GM12878 (cell line): ENCODE data around the gene NIPAL3. TPM values are rescaled to one million over a fixed set of nuclear protein-coding genes. Genes with fewer than 3 reads are reported as not detected.

Source experiments
- ATAC-seq: fragments of 200-7000 bp; cut with Tn5 transposase; 3 replicates; pipeline ENCODE4 v1.9.1; 2020; ENCODE audit warnings: mild to moderate bottlenecking, moderate library complexity
- BruUV-seq: library from RNA; stranded (reverse); fragments of 400-500 nt; replicated peaks from 2 replicates; lab custom pipeline; 2021; lab: Mats Ljungman, UMichigan
- CTCF ChIA-PET: fragments of 300-600 bp; sonication (Branson Sonifier 250); formaldehyde crosslinking; extraction: SDS; loops from one replicate; lab custom pipeline; 2021; ENCODE audit warnings: inconsistent platforms; lab: Yijun Ruan, JAX
- POLR2A ChIA-PET: fragments of 350-600 bp; formaldehyde crosslinking; extraction: SDS; loops from one replicate; lab custom pipeline; 2021; ENCODE audit warnings: inconsistent platforms; lab: Charles Lee
- RAD21 ChIA-PET: fragments of 300-600 bp; sonication (Branson Sonifier 250); formaldehyde crosslinking; loops from one replicate; lab custom pipeline; 2023; ENCODE audit warnings: antibody characterized with exemption; ENCODE audit not compliant: unreplicated experiment; lab: Charles Lee
- SMC1A ChIA-PET: fragments of 300-600 bp; sonication (Branson Sonifier 250); formaldehyde crosslinking; loops from one replicate; lab custom pipeline; 2023; ENCODE audit not compliant: unreplicated experiment, uncharacterized antibody; lab: Charles Lee
- DNase-seq: peaks from one replicate; pipeline ENCODE4 v3.0.0-alpha.2; 2011; ENCODE audit warnings: low read depth, low spot score
- FAIRE-seq: peaks from 3 replicates; lab custom pipeline; 2011; peaks lifted over from hg19 to GRCh38; lab: Jason Lieb, UNC
- H2AFZ ChIP-seq: 2 replicates; pipeline ENCODE4 v1.6.0; 2011; ENCODE audit warnings: low read depth, low read length, control low read depth; ENCODE audit not compliant: control insufficient read depth
- H3K27ac ChIP-seq: 2 replicates; pipeline ENCODE4 v1.5.1; 2011; ENCODE audit warnings: control low read depth; ENCODE audit not compliant: control insufficient read depth, insufficient read depth
- H3K27me3 ChIP-seq, 2 experiments: replicated peaks in 1 of 2; 2 replicates each; pipeline versions ENCODE4 v1.6.0 to v1.6.1; 2011; ENCODE audit warnings: low read length in 1 of 2; ENCODE audit not compliant: control insufficient read depth in 2 of 2, insufficient read depth in 2 of 2
- H3K36me3 ChIP-seq, 2 experiments: 2 replicates each; pipeline ENCODE4 v1.5.1; 2011; ENCODE audit warnings: low read length in 1 of 2; ENCODE audit not compliant: control insufficient read depth in 2 of 2, insufficient read depth in 2 of 2
- H3K4me1 ChIP-seq: 2 replicates; pipeline ENCODE4 v1.6.1; 2011; ENCODE audit warnings: mild to moderate bottlenecking, low read length, moderate library complexity, mixed read lengths; ENCODE audit not compliant: control insufficient read depth, insufficient read depth
- H3K4me2 ChIP-seq: 2 replicates; pipeline ENCODE4 v1.6.0; 2011; ENCODE audit warnings: control low read depth; ENCODE audit not compliant: control insufficient read depth, insufficient read depth
- H3K4me3 ChIP-seq: fragments of 200-600 bp; sonication (generic); 2 replicates; pipeline ENCODE4 v1.5.1; 2016
- H3K79me2 ChIP-seq: 2 replicates; pipeline ENCODE4 v1.6.0; 2011; ENCODE audit warnings: low read length; ENCODE audit not compliant: control insufficient read depth, insufficient read depth
- H3K9ac ChIP-seq: 2 replicates; pipeline ENCODE4 v1.8.0; 2011; ENCODE audit warnings: low read length, control low read depth, mixed read lengths; ENCODE audit not compliant: control insufficient read depth, insufficient read depth
- H3K9me3 ChIP-seq: replicated peaks from 3 replicates; pipeline ENCODE4 v1.5.1; 2011; ENCODE audit warnings: mild to moderate bottlenecking, low read length; ENCODE audit not compliant: control insufficient read depth, insufficient read depth
- H4K20me1 ChIP-seq: 2 replicates; pipeline ENCODE4 v1.6.0; 2011; ENCODE audit not compliant: control insufficient read depth, insufficient read depth
- CREB1 ChIP-seq: IDR thresholded peaks from 2 replicates; pipeline ENCODE4 v1.6.1; 2012; ENCODE audit warnings: low read depth, mild to moderate bottlenecking, inconsistent platforms
- EP300 ChIP-seq, 2 experiments: fragments of 150-350 bp in 1 of 2; IDR thresholded peaks; 2 replicates each; pipeline ENCODE4 v1.6.1; 2011 to 2012; ENCODE audit warnings: low read depth in 2 of 2, low read length in 2 of 2, borderline replicate concordance in 1 of 2, improper control_type of control experiment in 1 of 2, inconsistent platforms in 1 of 2; ENCODE audit not compliant: control insufficient read depth in 1 of 2
- ETV6 ChIP-seq, 2 experiments: fragments of 450-650 bp in 1 of 2; IDR thresholded peaks in 1 of 2; conservative IDR thresholded peaks in 1 of 2; 2 replicates each; pipeline ENCODE4 v1.6.1; 2014; ENCODE audit warnings: antibody characterized with exemption in 1 of 2, borderline replicate concordance in 1 of 2, low read depth in 1 of 2, mild to moderate bottlenecking in 1 of 2, moderate library complexity in 1 of 2
- GATAD2B ChIP-seq: fragments of 450-650 bp; conservative IDR thresholded peaks from 2 replicates; pipeline ENCODE4 v1.6.1; 2017; ENCODE audit warnings: low read depth, mild to moderate bottlenecking, moderate library complexity
- NBN ChIP-seq: fragments of 450-650 bp; IDR thresholded peaks from 2 replicates; pipeline ENCODE4 v1.6.1; 2016
- PAX8 ChIP-seq: fragments of 450-650 bp; IDR thresholded peaks from 2 replicates; pipeline ENCODE4 v1.6.1; 2017; ENCODE audit warnings: mild to moderate bottlenecking, moderate library complexity
- RBBP5 ChIP-seq: fragments of 200-600 bp; sonication (generic); conservative IDR thresholded peaks from 2 replicates; pipeline ENCODE4 v1.6.1; 2016
- SIN3A ChIP-seq: IDR thresholded peaks from 2 replicates; pipeline ENCODE4 v1.6.1; 2012; ENCODE audit warnings: low read depth, low read length, improper control_type of control experiment
- SKIL ChIP-seq: fragments of 450-650 bp; IDR thresholded peaks from 2 replicates; pipeline ENCODE4 v1.6.1; 2017; ENCODE audit warnings: mild to moderate bottlenecking, low read depth, inconsistent platforms; ENCODE audit not compliant: poor library complexity, severe bottlenecking
- SMAD1 ChIP-seq: fragments of 450-650 bp; IDR thresholded peaks from 2 replicates; pipeline ENCODE4 v1.6.1; 2018; ENCODE audit warnings: mild to moderate bottlenecking, low read depth; ENCODE audit not compliant: partially characterized antibody
- TAF1 ChIP-seq: IDR thresholded peaks from 2 replicates; pipeline ENCODE4 v1.6.1; 2011; ENCODE audit warnings: mild to moderate bottlenecking, low read depth, low read length, borderline replicate concordance
- TCF12 ChIP-seq: IDR thresholded peaks from 2 replicates; pipeline ENCODE4 v1.6.1; 2011; ENCODE audit warnings: low read depth, mild to moderate bottlenecking, low read length
- ZNF217 ChIP-seq: fragments of 450-650 bp; IDR thresholded peaks from 2 replicates; pipeline ENCODE4 v1.6.1; 2017; ENCODE audit warnings: antibody characterized with exemption, mild to moderate bottlenecking
- ZNF592 ChIP-seq: fragments of 450-650 bp; IDR thresholded peaks from 2 replicates; pipeline ENCODE4 v1.6.1; 2017; ENCODE audit warnings: mild to moderate bottlenecking, moderate library complexity
- WGBS: methylation state at CpG from one replicate; pipeline ENCODE4 v1.1.6; 2016; ENCODE audit warnings: low lambda C conversion rate; ENCODE audit not compliant: insufficient replicate concordance, insufficient coverage; ENCODE audit errors: missing lambda C conversion rate; 5-methylcytosine and 5-hydroxymethylcytosine counted together
- in situ Hi-C: fragments of 300-500 bp; cut with MboI; formaldehyde crosslinking; loops from 9 replicates; pipeline ENCODE4 v1.14.3; 2018; ENCODE audit warnings: mixed read lengths
- intact Hi-C: fragments of 100-400 bp; cut with micrococcal nuclease; formaldehyde crosslinking; loops from one replicate; pipeline ENCODE4 v1.14.2; 2022; ENCODE audit not compliant: unreplicated experiment
- polyA plus RNA-seq, 11 experiments: library from polyadenylated mRNA; depleted of rRNA in 4 of 11; unstranded in 6 of 11; stranded (reverse) in 5 of 11; fragments of >200 nt; fragmentation: Nextera tagmentation in 4 of 11; fragmentation: Illumina TruSeq in 1 of 11; extraction: Ambion mirVana in 4 of 11; extraction: Trizol in 1 of 11; gene quantifications; 1 replicate in 1 of 11; 2 replicates in 10 of 11; pipeline versions ENCODE4 v1.2.1 to v1.2.3, GENCODE V29; 2011 to 2016; ENCODE audit warnings: inconsistent platforms in 2 of 11, missing spikeins in 2 of 11, low read depth in 1 of 11
- total RNA-seq, 4 experiments: library from RNA; depleted of rRNA in 3 of 4; stranded (reverse); fragments of >200 nt in 3 of 4; fragmentation: Illumina TruSeq in 1 of 4; extraction: Trizol in 1 of 4; gene quantifications; 2 replicates each; pipeline versions ENCODE4 v1.2.1 to v1.2.3, GENCODE V29; 2013 to 2021

NIPAL3 gene
- total and polyA plus RNA-seq, 10 of the 15 experiments (the other 5 are each of a cell fraction or from before 2014, with no cell fraction given): 2.1 to 9.4 (median 4.2) TPM

GRCh38 chr1:24424990-24425389 lies 9.4 kb downstream of the NIPAL3 start (continued):
- TF ChIP-seq SIN3A: no peak

GRCh38 chr1:24425441-24425840 lies 9.8 kb downstream of the NIPAL3 start:
- no peaks in the 10 kb centered on the region for H3K9me3 ChIP-seq
- H3K4me2 ChIP-seq: no peak overlapping the region
- DNase-seq (no peak), ATAC-seq (no peak), FAIRE-seq (no peak)
- H3K79me2 ChIP-seq: no peaks in the 10 kb centered on the region
- in situ Hi-C loops: no loop called here
- ChIA-PET POLR2A (interaction anchor here (0.6 kb wide), 1 partner anchor 47 kb away, joined by 5 read pairs; no protein-coding TSS in a partner anchor), CTCF (interaction anchor here (0.6 to 2.5 kb wide), 5 partner anchors 9 to 227 kb away, joined by 3 to 15 read pairs (median 7); partner anchors contain the start of gene NIPAL3), RAD21 (interaction anchor here (0.5 to 2.2 kb wide), 3 partner anchors 10 to 402 kb away, joined by 3 to 6 read pairs (median 3); partner anchors contain the start of gene NIPAL3), SMC1A (interaction anchor here (1.0 to 1.5 kb wide), 2 partner anchors 10 to 28 kb away, joined by 3 to 5 read pairs; partner anchors contain the start of gene NIPAL3)
- H3K36me3 ChIP-seq: no peaks in the 10 kb centered on the region; a peak in 1 of 4 replicates
- H3K27me3 ChIP-seq: no peaks in the 10 kb centered on the region
- no peak overlapping the region for H2AFZ ChIP-seq
- H4K20me1 ChIP-seq: no peaks in the 10 kb centered on the region; the same call in 1 of the 2 replicates
- no TSS peak for BruUV-seq
- 99% methylated on average over 3 of the region's 3 CpGs for WGBS
- no peak overlapping the region for H3K4me3 ChIP-seq
- intact Hi-C loops: no loop called here
- no peak overlapping the region for H3K27ac ChIP-seq
- no peak overlapping the region for H3K9ac ChIP-seq
- no peaks in the 10 kb centered on the region for H3K4me1 ChIP-seq
- TF ChIP-seq EP300 (IDR thresholded peaks at IDR 0.05; ENCODE audit: borderline replicate concordance in 1 of 2, control insufficient read depth in 1 of 2, low read depth in 2 of 2, low read length in 2 of 2) (no peak), RBBP5 (no peak), TCF12 (no peak), ZNF592 (no peak), SKIL (no peak), PAX8 (no peak), ZNF217 (no peak), GATAD2B (no peak), TAF1 (no peak), ETV6 (conservative IDR thresholded peaks at IDR 0.05 in 1 of 2, IDR thresholded peaks at IDR 0.05 in 1 of 2; ENCODE audit: borderline replicate concordance in 1 of 2, low read depth in 1 of 2) (no peak), SMAD1 (no peak), NBN (no peak), CREB1 (no peak)
